ENCODE measurements around the gene TMEM63B.
"Not testable (repeated sequence)": the region's sequence is repeated elsewhere in the genome, so short reads cannot be mapped to it uniquely, and the experiment has no call there.

Gene TMEM63B

DNA sequence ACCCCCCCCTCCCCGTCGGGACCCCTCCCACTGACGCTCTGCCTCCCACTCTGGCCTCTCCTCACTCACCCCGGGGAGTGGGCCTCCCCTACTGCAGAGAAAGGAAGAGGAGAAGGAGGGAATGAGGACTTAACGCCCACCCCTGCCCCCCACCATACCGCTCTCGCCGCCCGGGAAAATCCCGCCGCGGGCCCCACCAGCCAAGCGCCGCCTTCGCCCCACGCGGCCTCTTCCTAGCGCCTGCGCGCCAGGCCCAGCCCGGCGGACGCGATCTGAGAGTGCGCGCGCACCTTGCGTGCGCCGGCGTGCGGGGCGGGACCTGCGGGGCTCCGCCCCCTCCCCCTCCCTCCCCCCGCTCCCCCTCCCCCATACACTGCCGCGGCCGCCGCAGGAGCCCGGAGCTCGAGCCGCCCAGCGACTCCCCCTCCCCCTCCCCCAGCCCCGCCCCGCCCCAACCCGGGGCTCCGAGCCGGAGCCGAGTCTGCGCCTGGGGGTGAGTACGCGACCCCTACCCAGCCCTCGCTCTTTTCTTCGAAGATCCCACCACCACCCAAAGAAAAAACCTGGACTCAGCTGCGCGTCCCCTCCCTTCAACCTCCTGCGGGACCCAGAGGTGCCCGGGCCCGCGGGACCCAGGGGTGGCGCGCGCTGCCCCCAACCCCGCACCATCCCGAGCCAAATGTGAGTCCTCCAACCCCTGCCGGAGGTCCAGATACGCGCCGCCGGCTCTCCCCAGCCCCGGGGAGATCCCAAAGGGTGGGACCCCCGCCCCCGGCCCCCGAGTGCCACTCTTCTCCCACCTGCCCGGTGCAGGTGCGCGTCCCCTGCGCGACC is at the start of gene TMEM63B, which contains the start of gene MRPL14:
TSS of gene TMEM63B (plus strand) at position 369 of the 834 bp plus-strand sequence. CDS start 7,031 bp downstream, outside the sequence.
TSS of gene MRPL14 (minus strand) at position 267 of the 834 bp plus-strand sequence. CDS start 10,841 bp downstream, outside the sequence.
- DNase-seq = peak; percentile 84 to 88

- DNase-seq = no peak
These were observed 49.0 kb upstream of the TMEM63B start for GRCh38 chr6:44078219-44078826.

DNA sequence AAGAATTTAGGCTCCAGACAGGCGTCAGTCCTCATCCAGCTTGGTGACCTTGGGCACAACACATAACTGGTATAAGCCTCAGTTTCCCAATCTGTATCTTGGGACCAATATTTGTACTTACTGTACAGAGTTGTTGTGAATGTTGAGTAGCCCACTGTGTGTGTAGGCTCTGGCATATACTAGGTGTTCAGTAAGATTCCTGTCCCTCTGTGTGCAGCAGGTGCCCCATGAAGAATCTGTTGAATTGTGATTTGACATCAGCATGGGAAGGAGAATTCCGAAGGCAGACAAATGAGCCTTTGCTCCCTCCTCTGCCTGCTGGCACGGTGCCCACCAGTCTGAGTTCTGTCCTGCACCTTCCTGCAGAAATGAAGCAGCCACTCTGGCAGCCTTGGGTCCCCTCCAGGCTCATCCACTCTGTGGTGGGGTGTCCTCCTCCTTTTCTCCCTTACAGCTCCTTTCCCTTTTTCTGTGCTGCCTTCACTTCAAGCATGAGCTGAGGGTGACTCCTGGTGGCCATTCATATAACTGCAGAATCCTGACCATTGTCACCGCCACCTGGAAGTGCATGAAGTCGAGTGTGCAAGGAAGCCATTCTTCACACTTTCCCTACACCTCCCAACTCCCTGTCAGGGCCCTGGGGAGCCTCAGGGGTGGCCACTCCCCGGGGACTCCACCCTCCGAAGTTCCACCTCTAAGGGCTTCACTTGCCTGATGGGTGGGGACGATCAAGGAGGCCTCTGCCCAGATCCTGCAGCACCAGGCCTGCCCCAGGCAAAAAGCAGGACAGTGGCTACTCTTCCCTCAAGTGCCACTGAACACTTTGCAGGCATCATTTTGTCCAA is 48.3 kb upstream of the TMEM63B start:
- peak; percentile 61 to 69 for DNase-seq

GRCh38 chr6:44079672-44080071 is 47.7 kb upstream of the TMEM63B start:
- no peak for DNase-seq

DNA sequence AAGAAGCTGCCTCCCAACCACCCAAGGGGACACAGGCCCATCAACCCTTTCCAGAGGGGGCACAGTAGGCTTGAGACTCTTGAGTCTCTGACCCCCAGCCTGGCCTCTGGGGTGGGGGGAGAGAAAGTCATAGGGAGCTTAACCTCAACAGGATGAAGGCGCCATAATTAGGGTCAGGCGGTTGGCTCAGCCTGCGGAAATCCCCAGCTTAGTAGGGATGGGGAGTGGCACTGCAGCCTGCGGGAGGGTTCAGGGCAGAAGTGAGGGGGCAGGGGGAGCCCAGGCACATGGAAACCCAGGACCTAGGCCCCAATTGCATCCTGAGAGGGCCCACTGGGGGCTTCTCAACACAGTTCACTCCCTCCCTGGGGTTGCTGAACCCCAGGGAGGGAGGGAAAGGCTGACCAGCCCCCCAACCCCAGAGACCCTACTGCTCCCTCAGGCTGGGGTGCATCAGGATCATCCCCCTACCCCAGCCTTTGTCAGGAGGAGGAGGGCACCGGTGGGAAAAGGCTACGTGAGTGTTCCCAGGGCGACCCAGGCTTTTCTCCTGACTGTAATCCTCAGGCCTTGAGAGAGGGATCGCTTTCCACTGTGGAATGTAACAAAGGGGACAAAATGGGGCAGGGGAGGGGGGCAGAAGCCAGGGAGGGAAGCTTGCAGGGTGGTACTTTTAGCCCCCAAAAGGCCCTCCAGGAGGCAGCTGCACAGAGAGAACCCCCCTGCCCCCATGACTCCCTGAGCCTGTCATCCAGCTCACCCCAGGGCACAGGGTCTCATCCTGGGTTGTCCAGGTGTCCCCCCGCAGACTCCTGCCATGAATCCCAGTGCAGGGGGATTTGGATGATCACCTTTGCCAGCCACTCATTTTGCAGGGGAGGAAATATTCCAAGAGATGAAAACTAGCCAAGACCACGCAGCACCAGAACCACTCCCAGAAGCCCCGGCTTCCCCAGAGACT is 46.5 kb upstream of the TMEM63B start:
- no peak for DNase-seq

- no peak for DNase-seq
These were observed 45.6 kb upstream of the TMEM63B start for GRCh38 chr6:44081753-44082152.

DNA sequence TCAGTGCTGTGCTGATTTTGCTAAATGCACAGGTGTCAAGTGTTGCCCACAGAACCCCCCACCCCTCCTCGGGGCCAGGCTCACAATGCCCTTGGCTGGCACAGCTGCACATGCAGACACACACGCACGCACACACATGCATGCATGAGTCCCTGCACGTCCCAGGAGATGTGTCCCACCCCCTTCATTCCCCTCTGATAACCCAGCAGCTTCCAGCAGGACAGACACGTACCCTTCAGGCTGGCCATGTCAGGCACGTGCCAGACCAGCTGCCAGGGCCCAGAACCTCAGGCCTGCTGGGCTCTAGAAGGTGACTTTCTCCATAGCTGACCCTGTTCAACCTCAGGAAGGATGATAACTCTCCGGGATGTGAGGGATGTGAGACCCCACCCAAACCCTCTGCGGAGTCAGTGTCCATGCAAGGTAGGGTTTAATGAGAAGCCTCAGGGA is 44.5 kb upstream of the TMEM63B start:
- no peak for DNase-seq

DNA sequence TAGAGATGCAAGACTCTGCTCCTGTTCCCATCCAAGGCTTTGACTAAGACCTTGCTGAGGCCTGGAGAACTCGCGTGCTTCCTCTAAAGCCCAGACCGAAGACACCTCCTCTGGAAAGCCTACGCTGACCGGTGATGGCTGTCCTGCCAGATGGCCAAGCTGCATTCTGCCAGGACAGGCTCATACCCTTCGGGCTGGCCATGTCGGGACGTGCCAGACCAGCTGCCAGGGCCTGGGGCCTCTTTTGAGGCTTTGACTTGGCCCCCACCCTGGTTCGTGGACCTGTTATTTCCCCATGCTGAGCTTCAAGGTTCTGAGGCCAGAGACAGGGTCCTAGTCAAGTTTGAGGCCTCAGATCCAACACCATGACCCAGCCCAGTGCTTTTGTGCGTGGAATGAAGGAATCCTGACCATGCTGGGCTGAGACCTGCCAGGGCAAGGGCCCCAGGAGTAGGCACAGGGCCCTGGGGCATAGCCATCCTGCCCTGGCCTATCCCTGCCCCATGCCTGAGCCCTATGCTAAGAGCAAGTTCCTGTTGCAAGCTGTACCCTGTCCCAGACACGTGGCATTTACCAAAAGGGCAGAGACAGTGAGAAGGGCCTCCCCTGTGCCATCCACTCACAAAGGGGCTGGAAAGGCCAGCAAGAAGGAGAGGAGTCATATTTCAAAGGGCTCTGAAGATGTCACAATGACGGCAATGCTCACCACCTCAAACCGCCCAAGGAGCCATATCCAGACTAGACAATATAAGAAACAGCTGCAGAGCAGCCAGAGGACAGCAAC is 42.9 kb upstream of the TMEM63B start:
- DNase-seq = no peak

GRCh38 chr6:44085219-44085618 is 42.1 kb upstream of the TMEM63B start:
- DNase-seq = no peak

DNA sequence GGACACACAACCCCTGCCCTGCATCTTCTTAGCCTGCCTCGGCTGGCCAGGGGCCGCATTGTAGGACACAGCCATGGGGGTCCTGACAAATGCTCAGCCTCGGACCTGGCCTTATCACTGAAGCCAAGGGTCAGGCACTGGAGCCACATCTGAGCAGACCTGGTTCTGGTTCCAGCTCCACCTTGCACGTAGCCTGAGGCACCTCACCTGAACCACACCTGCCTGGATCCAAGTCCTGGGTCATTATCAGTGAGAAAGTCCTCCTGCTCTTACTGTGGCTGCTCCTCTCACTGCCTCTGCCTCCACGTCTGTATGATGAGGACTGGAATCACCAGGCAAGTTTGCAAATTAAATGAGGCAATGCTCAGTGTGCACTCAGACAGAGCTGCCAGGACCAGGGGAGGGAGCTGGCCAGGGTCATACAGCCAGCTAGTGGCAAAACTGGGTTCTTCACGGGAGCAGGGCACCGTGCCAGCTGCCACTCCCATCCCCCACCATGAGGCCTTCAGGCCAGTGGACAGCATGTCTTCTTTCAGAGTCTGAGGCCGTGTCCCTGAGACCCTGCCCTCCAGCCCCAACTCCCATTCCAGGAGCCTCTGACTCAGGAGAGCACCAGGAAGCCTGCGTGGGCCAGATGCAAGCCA is 40.3 kb upstream of the TMEM63B start:
- no peak for DNase-seq

DNA sequence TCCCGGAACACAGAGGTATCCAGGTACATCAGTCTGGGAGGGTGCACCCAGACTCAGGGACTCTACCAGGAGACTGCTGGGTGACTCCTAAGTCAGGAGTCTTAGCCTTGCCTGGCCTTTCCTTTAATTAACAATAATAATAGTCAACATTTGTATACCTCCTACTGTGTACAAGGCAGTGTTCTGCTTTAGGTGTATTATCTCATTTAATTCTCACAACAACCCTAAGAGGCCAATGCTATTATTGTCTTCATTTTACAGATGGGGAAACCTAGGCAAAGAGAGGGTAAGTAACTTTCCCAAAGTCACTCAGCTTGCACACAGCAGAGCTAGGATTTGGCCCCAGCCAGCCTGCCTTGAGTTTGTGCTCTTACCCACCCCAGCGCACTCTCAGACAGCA is 39.7 kb upstream of the TMEM63B start:
- DNase-seq = no peak

- DNase-seq = no peak
These were observed 38.3 kb upstream of the TMEM63B start for GRCh38 chr6:44088827-44089590.

- no peak for DNase-seq
These were observed 36.9 kb upstream of the TMEM63B start for GRCh38 chr6:44090465-44090864.

DNA sequence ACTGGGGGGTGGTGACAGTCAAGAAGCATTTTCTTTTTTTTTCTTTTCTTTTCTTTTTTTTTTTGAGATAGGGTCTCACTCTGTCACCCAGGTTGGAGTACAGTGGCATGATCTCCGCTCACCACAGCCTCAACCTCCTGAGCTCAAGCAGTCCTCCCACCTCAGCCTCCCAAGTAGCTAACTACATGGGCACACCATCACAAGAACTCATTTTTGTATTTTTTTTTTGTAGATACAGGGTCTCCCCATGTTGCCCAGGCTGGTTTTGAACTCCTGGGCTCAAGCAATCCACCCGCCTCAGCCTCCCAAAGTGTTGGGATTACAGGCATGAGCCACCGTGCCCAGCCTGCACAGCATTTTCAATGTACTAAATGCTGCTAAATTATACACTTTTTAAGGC is 36.0 kb upstream of the TMEM63B start:
- DNase-seq = not testable (repeated sequence)

- no peak for DNase-seq
These were observed 35.1 kb upstream of the TMEM63B start for GRCh38 chr6:44091981-44092884.

- no peak for DNase-seq
These were observed 34.3 kb upstream of the TMEM63B start for GRCh38 chr6:44093066-44093465.

DNA sequence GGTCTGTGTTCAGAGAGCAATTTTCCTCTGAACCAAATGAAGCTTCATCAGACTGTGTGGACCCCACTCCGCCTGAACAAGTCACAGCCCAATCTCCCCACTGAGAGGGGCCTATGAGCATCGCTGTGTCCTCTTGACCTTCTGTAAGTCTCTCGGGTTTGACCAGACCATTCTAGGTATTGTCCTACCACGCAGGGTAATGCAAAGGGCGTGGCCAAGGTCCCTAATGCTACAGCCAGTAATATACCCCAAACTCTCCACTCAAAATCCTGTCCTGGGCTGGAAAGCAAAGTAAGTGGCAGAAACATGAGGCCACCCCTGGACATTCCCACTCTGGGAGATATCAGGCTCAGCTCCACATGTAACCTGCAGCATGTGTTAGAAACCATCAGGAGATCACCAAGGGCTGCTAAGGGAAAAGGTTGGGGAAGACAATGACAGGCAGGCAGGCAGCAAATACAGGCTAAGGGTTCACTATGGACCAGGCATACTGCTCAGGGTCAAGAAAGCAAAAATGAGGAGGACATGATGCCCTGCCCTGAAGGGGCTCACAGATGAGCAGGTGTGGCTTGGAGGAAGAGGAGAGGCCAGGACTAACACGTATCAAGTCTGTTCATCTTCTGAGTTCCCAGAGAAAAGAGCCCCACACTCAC is 33.5 kb upstream of the TMEM63B start:
- no peak for DNase-seq
